Measurements from ENCODE around the gene FRK. TPM values are rescaled to one million over a fixed set of nuclear protein-coding genes. Genes with fewer than 3 reads are reported as not detected.
A peak's percentile ranks its signal among the peaks of the same experiment; 100 is the strongest.

The FRK gene
- total RNA-seq, 1 experiment from 2014 or later = 17.2 TPM

- H3K4me2 ChIP-seq = peak overlapping the region; percentile 82
- peaks cover 19% of the 10 kb centered on the region; the same call in 1 of the 2 replicates for H3F3A ChIP-seq (ENCODE audit: insufficient read depth, low read depth)
- 0 out of 2 replicates have a peak, but pooled peaks cover 4% of the 10 kb centered on the region for H3K36me3 ChIP-seq (ENCODE audit: low read depth)
- H3K4me3 ChIP-seq = no peak overlapping the region
- no peaks in the 10 kb centered on the region for H3K9me2 ChIP-seq (ENCODE audit: insufficient read depth)
- peaks cover 22% of the 10 kb centered on the region for H3K79me2 ChIP-seq (ENCODE audit: low read depth)
- H4K20me1 ChIP-seq (ENCODE audit: insufficient read depth) = no peaks in the 10 kb centered on the region
- intact Hi-C loops (cut with micrococcal nuclease; ENCODE audit: unreplicated experiment) = loop anchor here (10.0 kb wide), 1 partner anchor 208 kb away; no protein-coding TSS in a partner anchor
- H3K4me1 ChIP-seq (replicated peaks; ENCODE audit: insufficient read depth) = peaks cover 22% of the 10 kb centered on the region
- no peak for TF ChIP-seq CTCF (conservative IDR thresholded peaks at IDR 0.05)
- POLR2A ChIA-PET (ENCODE audit: unreplicated experiment) = no interaction called here
- CTCF ChIA-PET = no interaction called here
- no peak for DNase-seq
- BruUV-seq (replicated peaks) = no TSS peak
- no peak overlapping the region for H2AFZ ChIP-seq
- H3K27ac ChIP-seq = no peak overlapping the region
- no peaks in the 10 kb centered on the region for H3K9me3 ChIP-seq (ENCODE audit: insufficient read depth, low read depth)
- H3K27me3 ChIP-seq (ENCODE audit: insufficient read depth, low read depth) = no peaks in the 10 kb centered on the region
Observed at GRCh38 chr6:116102873-116103272, 42.2 kb upstream of the FRK start.

GRCh38 chr6:116101790-116102189 lies 41.1 kb upstream of the FRK start:
- H3K9me3 ChIP-seq (ENCODE audit: insufficient read depth, low read depth) = 0 out of 2 replicates have a peak, but pooled peaks cover under 1% of the 10 kb centered on the region
- 0 out of 2 replicates have a peak, but pooled peaks cover 4% of the 10 kb centered on the region for H3K36me3 ChIP-seq (ENCODE audit: low read depth)
- H3K79me2 ChIP-seq (ENCODE audit: low read depth) = peaks cover 22% of the 10 kb centered on the region
- H4K20me1 ChIP-seq (ENCODE audit: insufficient read depth) = no peaks in the 10 kb centered on the region
- H3K4me2 ChIP-seq = peak overlapping the region; percentile 82
- TF ChIP-seq EZH2 (IDR thresholded peaks at IDR 0.05; ENCODE audit: low read depth) (no peak), CTCF (conservative IDR thresholded peaks at IDR 0.05) (no peak)
- H2AFZ ChIP-seq = peak overlapping the region; percentile 97
- H3K27ac ChIP-seq = no peak overlapping the region
- no peaks in the 10 kb centered on the region for H3K27me3 ChIP-seq (ENCODE audit: insufficient read depth, low read depth)
- peaks cover 19% of the 10 kb centered on the region; the same call in 1 of the 2 replicates for H3F3A ChIP-seq (ENCODE audit: insufficient read depth, low read depth)
- peaks cover 22% of the 10 kb centered on the region for H3K4me1 ChIP-seq (replicated peaks; ENCODE audit: insufficient read depth)
- no TSS peak for BruUV-seq (replicated peaks)
- ChIA-PET CTCF (no interaction called here), POLR2A (ENCODE audit: unreplicated experiment) (interaction anchor here (0.6 to 0.7 kb wide), 2 partner anchors 87 to 1797 kb away, joined by 3 to 7 read pairs; no protein-coding TSS in a partner anchor)
- no peaks in the 10 kb centered on the region for H3K9me2 ChIP-seq (ENCODE audit: insufficient read depth)
- H3K4me3 ChIP-seq = peak overlapping the region; percentile 68
- intact Hi-C loops (cut with micrococcal nuclease; ENCODE audit: unreplicated experiment) = loop anchor here (10.0 kb wide), 1 partner anchor 207 kb away; no protein-coding TSS in a partner anchor
- DNase-seq = no peak

GRCh38 chr6:116101302-116101718 lies 40.6 kb upstream of the FRK start:
- peaks cover 22% of the 10 kb centered on the region for H3K4me1 ChIP-seq (replicated peaks; ENCODE audit: insufficient read depth)
- peaks cover 22% of the 10 kb centered on the region for H3K79me2 ChIP-seq (ENCODE audit: low read depth)
- no peaks in the 10 kb centered on the region for H4K20me1 ChIP-seq (ENCODE audit: insufficient read depth)
- peaks cover 19% of the 10 kb centered on the region; the same call in 1 of the 2 replicates for H3F3A ChIP-seq (ENCODE audit: insufficient read depth, low read depth)
- TF ChIP-seq CTCF (conservative IDR thresholded peaks at IDR 0.05) (no peak), EZH2 (IDR thresholded peaks at IDR 0.05; ENCODE audit: low read depth) (no peak)
- peak overlapping the region; percentile 68 for H3K4me3 ChIP-seq
- H2AFZ ChIP-seq = peak overlapping the region; percentile 97
- peak overlapping the region; percentile 61 for H3K27ac ChIP-seq
- H3K36me3 ChIP-seq (ENCODE audit: low read depth) = 0 out of 2 replicates have a peak, but pooled peaks cover under 1% of the 10 kb centered on the region
- H3K27me3 ChIP-seq (ENCODE audit: insufficient read depth, low read depth) = no peaks in the 10 kb centered on the region
- DNase-seq = no peak
- peak overlapping the region; percentile 82 for H3K4me2 ChIP-seq
- intact Hi-C loops (cut with micrococcal nuclease; ENCODE audit: unreplicated experiment) = loop anchor here (10.0 kb wide), 1 partner anchor 207 kb away; no protein-coding TSS in a partner anchor
- H3K9me2 ChIP-seq (ENCODE audit: insufficient read depth) = no peaks in the 10 kb centered on the region
- ChIA-PET POLR2A (ENCODE audit: unreplicated experiment) (interaction anchor here (0.6 to 1.5 kb wide), 6 partner anchors 13 to 1797 kb away, joined by 3 to 7 read pairs (median 4); partner anchors contain the start of gene FRK), CTCF (interaction anchor here (0.7 to 1.3 kb wide), 2 partner anchors 24 to 90 kb away, joined by 3 to 4 read pairs; no protein-coding TSS in a partner anchor)
- 0 out of 2 replicates have a peak, but pooled peaks cover 5% of the 10 kb centered on the region for H3K9me3 ChIP-seq (ENCODE audit: insufficient read depth, low read depth)
- no TSS peak for BruUV-seq (replicated peaks)
